T-helper 2 cell treated with Interferon-gamma antibody and Interleukin-4, amounts not matched to agents 100 ng/mL and 5 ng/mL, for 36 hours (primary cell): ENCODE measurements around the gene KDM4B. TPM values are rescaled to one million over a fixed set of nuclear protein-coding genes. Genes with fewer than 3 reads are reported as not detected.
"Not testable (repeated sequence)": the region's sequence is repeated elsewhere in the genome, so short reads cannot be mapped to it uniquely, and the experiment has no call there.

ENCODE experiments used
- intact Hi-C: fragments of 100-400 bp; cut with micrococcal nuclease; formaldehyde crosslinking; loops from one replicate; pipeline ENCODE4 v1.15.1; 2023
- total RNA-seq: library from RNA; stranded (reverse); gene quantifications from 2 replicates; pipeline ENCODE4 v1.2.3, GENCODE V29; 2022

KDM4B gene
- total RNA-seq, 1 donor from 2014 or later: 35.0 TPM

- intact Hi-C loops: no loop called here
Measured at GRCh38 chr19:5147074-5147977, 178.4 kb downstream of the KDM4B start.

- intact Hi-C loops: no loop called here
Measured at GRCh38 chr19:5147978-5148793, 179.3 kb downstream of the KDM4B start.

- intact Hi-C loops: no loop called here
Measured at GRCh38 chr19:5148794-5149190, 179.9 kb downstream of the KDM4B start.

GRCh38 chr19:5149508-5149907 is 180.6 kb downstream of the KDM4B start:
- intact Hi-C loops: no loop called here

GRCh38 chr19:5149932-5150901 is 181.3 kb downstream of the KDM4B start:
- intact Hi-C loops: loop anchor here (5.0 kb wide), 1 partner anchor 103 kb away; no protein-coding TSS in a partner anchor

GRCh38 chr19:5150902-5151741 is 182.2 kb downstream of the KDM4B start:
- intact Hi-C loops: loop anchor here (5.0 kb wide), 1 partner anchor 104 kb away; no protein-coding TSS in a partner anchor

- intact Hi-C loops: loop anchor here (5.0 kb wide), 1 partner anchor 105 kb away; no protein-coding TSS in a partner anchor
Measured at GRCh38 chr19:5152013-5152763, 183.3 kb downstream of the KDM4B start.

GRCh38 chr19:5152767-5153532 is 184.0 kb downstream of the KDM4B start:
- intact Hi-C loops: loop anchor here (5.0 kb wide), 1 partner anchor 106 kb away; no protein-coding TSS in a partner anchor

- intact Hi-C loops: loop anchor here (5.0 kb wide), 1 partner anchor 106 kb away; no protein-coding TSS in a partner anchor
Measured at GRCh38 chr19:5153601-5154128, 184.8 kb downstream of the KDM4B start.

- intact Hi-C loops: loop anchor here (5.0 kb wide), 1 partner anchor 107 kb away; no protein-coding TSS in a partner anchor
Measured at GRCh38 chr19:5154129-5154798, 185.4 kb downstream of the KDM4B start.

GRCh38 chr19:5154799-5155426 is 186.0 kb downstream of the KDM4B start:
- intact Hi-C loops: loop anchor here (5.0 kb wide), 1 partner anchor 108 kb away; no protein-coding TSS in a partner anchor

GRCh38 chr19:5155586-5156210 is 186.8 kb downstream of the KDM4B start:
- intact Hi-C loops: no loop called here

GRCh38 chr19:5156231-5156986 is 187.5 kb downstream of the KDM4B start:
- intact Hi-C loops: no loop called here

- intact Hi-C loops: no loop called here
Measured at GRCh38 chr19:5157186-5157585, 188.3 kb downstream of the KDM4B start.

- intact Hi-C loops: not testable (repeated sequence)
Measured at GRCh38 chr19:5158549-5159134, 189.7 kb downstream of the KDM4B start.
